Measurements from ENCODE around the gene PRKG2.
"Not testable (repeated sequence)": the region's sequence is repeated elsewhere in the genome, so short reads cannot be mapped to it uniquely, and the experiment has no call there.

Gene PRKG2

DNA sequence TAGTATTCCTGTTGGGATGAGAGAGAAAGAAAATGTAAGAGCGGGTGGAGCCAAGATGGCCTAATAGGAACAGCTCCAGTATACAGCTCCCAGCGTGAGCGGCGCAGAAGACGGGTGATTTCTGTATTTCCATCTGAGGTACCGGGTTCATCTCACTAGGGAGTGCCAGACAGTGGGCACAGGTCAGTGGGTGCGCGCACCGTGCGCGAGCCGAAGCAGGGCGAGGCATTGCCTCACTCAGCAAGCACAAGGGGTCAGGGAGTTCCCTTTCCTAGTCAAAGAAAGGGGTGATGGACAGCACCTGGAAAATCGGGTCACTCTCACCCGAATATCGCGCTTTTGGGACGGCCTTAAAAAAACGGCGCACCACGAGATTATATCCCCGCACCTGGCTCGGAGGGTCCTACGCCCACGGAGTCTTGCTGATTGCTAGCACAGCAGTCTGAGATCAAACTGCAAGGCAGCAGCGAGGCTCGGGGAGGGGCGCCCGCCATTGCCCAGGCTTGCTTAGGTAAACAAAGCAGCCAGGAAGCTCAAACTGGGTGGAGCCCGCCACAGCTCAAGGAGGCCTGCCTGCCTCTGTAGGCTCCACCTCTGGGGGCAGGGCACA lies 61.2 kb downstream of the PRKG2 start:
- DNase-seq, result not testable (repeated sequence)

DNA sequence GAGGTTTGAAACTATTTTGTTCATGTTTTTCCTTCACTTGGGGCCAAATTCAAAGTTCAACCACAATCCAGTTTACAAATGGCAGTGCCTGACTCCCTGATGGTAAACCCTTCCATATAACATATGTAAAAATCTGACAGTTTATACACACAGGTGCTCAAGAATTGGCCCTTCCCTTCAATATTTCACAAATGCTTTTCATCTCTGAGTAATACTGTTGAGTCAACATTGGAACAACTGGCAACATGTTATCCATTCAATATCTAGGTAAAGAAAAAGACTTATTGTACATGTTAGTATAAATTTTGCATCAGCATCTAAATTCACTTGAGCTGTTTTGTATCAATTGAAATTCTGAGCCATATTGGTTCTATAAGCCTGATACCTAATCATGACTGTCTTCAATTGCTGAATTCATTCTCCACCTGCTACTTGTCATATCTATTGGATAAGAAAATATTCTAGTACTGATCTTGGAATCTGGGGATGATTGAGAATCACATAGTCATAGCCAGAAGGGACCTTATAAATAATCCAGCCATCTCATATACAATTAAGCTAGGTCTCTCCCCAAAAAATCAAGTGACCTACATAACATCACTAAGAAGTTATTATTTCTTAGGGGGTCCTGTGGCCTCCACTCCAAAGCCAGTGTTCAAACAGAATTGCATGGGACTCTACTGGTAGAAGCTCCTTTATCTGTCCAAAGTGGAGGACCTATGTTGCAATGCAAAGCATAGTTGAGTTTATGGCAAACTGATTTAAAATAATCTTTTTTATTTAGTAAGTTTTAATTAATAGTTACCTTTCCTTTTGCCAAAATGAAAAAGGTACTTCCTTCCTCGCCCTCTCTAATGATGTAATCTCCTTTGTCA lies 61.9 kb downstream of the PRKG2 start:
- no peak for DNase-seq

DNA sequence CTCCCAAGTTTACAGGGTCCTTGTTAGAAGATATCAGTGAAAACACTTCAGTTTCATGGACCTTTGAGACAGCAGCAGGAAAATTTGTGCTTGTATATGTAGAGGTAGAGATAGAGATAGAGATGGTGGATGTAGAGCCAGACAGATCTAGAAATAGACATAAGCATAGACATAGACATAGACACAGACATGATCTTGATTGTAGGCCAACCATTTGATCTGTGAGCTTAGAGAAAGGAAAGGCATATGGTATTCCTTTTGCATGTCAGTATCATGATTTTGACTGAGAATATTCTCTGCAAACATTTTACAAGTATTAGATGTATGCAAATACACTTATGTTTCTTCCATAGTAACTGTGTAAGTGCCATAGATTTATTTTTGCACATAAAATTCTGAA lies 65.0 kb downstream of the PRKG2 start:
- DNase-seq, result no peak

DNA sequence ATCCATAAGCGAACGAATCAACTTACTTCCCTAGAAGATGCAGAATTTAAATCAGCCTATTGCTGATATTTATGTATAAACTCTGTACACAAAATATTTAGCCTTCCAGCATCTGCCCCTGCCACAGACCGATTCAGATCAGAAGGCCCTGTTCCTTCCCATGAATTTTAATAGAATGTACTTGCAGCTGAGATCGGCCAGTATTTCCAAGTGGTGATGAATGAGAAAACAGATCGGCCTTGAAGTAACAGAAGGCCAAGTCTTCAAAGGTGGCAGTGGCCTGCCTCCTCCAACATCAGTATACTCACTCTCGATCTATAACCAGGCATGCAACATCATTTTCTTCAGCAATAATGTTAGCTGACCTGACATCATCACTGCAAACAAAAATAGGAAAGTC lies 66.4 kb downstream of the PRKG2 start:
- no peak for DNase-seq

DNA sequence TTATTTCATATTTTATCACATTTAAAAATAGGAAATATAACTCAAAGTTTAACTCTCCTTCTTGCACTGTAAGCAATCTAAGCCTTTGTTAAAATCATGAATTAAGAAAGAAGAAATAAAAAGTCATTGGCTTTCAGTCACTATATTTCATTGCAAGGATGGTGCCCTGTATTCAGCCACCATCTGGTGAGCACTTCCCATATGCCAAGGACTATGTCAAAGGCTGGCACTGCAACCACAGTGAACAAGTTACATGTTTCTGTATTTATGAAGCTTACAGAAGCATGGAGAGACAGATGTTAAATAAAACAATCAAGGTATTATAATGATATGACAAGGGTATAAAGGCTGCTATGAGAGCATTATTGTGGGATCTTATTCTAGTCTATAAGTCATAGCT lies 68.6 kb downstream of the PRKG2 start:
- DNase-seq, result no peak

DNA sequence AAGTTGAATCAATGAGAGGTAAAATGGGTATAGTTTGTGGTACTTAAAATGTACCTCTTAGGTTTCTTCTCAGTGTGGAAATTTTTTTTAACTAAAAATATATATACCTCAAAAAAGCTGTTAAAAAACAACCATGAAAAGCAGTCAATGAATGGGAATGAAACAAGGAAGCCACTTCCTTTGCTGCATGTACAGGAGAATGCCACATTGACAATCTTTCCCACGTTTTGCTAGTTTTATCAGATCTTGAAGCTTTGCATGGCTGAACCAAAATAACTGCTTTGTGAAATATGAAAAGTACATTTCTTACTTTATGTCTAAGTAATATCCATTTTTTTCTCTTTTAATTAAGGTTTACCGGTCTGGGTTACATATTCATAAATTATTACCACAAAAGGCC lies 71.8 kb downstream of the PRKG2 start:
- DNase-seq, result no peak

DNA sequence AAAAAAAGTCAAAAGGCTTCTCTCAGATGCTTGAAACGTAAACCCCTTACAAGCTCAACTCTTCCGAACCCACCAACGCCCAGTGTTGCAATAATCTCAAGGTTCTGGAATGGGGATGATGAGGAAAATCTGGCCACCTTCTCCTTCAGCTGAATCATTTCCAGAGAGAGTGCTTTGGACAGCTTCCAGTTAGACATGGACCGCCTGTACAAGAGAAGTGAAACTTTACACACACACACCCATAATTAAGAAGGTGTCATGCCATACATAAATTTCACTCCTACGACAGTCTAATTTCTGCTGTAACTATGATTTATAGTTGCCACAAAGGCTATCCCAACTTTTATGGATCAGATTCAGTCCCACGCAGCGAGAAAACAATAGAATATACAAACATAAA lies 72.3 kb downstream of the PRKG2 start:
- DNase-seq, result no peak

DNA sequence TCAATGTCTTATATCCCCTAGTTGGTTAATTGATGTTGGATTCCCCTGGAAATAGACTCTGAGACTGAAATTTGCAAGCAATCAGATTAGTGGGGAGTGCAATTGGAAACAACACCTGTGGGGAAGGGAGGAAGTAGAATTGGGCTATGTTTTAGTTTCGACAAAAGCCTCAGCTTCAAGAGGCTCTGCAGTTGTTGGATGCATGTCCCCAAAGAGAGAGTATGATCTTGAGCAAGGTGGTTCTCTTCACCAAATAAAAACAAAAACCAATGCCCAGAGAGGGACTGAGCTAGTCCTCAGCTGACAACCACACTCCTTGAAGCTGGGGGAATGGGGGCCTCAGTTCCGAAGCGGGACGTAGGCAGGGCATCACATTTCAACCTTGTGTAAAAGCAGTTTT lies 77.1 kb downstream of the PRKG2 start:
- DNase-seq, result no peak

DNA sequence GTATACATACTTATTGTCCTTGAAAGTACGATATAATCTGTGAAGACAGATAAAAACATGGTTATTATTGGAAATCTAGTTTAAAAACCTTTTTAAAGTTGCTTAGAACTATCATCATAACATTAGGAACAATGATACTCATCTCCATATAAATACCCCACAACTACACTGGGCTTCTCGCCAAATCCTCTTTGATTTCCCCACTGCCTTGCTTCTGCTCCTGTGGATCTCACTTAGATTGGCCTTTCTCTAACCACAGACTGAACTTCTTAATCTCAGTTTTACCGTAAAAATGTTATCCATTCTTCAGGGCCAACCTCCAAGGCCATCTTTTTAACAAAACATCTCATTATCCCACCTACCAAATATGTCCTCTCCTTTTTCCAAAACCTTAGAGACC lies 77.6 kb downstream of the PRKG2 start:
- no peak for DNase-seq

DNA sequence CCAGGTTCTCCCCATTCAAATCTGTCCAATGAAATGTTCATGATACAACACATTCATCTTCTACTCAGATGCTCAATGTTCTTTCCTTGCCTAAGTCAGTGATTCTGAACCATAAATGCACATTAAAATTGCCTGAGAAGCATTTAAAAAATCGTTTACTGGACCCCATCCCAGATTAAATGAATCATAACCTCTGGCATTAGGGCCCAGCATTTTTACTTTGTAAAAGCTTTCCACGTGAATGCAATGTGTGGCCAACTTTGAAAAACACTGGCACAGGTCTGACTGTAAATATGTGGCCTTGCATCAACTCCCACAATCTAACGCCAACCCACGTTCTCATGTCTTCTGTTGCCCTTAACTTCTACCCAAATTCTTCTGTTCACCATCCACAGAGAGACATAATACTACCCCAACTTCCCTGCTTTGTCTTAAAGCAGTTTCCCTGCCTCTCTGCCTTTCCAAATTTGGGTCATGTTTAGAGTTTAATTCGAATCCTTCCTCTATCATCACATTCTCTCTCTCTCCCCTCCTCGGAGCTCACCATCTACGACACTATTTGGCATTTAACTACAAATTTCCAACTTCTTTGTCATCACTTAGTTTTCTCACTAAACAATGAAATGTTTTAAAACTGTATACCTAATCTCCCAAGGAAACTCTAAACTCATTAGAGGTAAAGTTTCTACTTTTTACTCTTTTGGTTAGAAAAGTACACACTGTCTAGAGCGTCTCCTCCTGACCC lies 78.7 kb downstream of the PRKG2 start:
- DNase-seq, result no peak

DNA sequence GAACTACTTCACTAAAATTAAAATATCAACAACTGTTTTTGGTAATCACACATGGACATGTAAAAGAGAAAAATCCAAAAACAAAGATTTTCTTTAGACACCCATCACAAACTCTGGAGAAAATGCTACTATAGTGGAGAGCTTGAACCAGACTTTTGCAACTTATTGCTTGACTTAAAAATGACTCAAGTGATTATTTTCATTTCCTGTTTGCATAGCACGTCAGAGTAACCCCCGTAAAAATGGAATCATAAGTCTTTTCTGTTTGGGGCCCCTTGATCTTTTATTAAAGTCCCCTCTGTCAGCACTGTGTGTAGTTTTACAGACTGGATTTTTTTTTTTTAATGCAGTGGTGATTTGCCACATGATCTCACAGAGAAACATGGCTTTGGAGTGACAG lies 79.5 kb downstream of the PRKG2 start:
- DNase-seq, result no peak

DNA sequence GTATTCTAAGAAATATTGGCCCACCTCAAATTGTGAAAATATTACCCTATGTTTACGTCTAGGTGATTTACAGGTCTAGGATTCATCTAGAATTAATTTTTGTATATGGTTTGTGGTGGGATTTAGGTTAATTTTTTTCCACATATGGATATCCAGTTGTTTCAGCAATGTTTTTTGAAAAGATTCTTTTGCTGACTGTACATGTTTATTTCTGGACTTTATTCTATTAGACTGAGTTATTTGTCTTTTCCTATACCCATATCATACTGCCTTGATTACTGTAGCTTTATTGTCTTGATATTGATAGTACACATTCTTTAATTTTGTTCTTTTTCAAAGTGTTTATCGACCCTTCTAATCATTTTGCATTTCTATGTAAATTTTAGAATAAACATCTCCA lies 83.5 kb downstream of the PRKG2 start:
- DNase-seq, result no peak

DNA sequence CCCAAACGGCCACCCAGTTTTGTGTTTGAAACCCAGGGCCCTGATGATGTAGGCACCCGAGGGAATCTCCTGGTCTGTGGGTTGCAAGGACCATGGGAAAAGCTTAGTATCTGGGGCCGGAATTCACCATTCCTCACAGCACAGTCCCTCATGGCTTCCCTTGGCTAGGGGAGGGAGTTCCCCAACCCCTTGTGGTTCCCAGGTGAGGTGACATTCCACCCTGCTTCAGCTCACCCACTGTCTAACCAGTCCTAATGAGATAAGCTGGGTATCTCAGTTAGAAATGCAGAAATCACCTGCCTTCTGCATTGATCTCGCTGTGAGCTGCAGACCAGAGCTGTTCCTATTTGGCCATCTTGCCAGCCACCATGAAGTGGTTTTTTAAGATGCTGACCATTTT lies 84.0 kb downstream of the PRKG2 start:
- DNase-seq, result no peak

DNA sequence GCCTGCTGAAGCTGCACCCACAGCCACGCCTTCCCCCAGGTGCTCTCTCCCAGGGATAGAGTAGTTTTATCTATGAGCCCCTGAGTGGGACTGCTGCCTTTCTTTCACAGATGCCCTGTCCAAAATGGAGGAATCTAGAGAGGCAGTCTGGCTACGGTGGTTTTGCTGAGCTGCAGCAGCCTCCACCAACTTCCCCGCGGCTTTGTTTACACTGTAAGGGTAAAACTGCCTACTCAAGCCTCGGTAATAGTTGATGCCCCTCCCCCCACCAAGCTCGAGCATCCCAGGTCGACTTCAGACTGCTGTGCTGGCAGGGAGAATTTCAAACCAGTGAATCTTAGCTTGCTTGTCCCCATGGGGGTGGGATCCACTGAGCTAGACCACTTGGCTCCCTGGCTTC lies 84.5 kb downstream of the PRKG2 start:
- no peak for DNase-seq

DNA sequence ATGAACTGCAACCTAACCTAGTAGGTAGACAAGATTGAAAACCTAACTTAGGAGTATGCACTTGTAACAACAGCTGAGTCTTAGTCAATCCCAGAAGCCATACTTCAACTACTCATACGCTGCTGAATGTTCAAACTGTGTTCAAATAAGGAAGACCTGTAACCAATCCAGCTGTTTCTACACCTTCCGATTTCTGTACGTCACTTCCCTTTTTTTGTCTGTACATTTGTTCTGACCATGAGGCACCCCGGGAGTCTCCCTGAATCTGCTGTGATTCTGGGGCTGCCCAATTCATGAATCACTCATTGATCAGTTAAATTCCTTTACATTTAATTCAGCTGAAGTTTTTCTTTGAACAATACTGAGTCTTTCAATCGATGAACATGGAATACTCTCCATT lies 95.0 kb downstream of the PRKG2 start:
- no peak for DNase-seq

DNA sequence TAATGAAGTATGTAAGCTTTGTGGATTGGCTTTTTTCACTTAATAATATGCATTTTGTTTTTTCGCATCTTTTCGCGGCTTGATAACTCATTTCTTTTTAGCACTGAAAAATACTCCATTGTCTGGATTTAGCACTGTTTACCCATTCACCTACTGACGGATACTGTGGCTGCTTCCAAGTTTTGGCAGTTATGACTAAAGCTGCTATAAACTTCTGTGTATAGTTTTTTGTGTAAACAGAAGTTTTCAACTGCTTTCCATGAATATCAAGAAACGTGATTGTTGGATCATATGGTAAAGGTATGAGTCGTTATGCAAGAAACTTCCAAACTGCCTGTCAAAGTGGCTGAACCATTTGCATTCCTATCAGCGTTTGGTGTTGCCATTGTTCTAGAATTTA lies 96.9 kb downstream of the PRKG2 start:
- DNase-seq, result no peak

DNA sequence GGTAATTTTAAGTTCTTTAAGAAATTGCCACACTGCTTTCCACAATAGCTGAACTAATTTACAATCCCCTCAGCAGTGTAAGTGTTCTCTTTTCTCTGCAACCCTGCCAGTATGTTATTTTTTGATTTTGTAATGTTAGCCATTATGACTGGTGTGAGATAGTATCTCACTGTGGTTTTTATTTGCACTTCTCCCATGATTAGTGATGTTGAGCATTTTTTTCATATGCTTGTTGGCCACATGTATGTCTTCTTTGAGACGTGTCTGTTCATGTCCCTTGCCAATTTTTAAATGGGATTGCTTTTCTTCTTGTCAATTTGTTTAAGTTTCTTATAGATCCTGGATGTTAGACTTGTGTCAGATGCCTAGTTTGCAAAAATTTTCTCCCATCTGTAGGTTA lies 98.5 kb downstream of the PRKG2 start:
- no peak for DNase-seq

DNA sequence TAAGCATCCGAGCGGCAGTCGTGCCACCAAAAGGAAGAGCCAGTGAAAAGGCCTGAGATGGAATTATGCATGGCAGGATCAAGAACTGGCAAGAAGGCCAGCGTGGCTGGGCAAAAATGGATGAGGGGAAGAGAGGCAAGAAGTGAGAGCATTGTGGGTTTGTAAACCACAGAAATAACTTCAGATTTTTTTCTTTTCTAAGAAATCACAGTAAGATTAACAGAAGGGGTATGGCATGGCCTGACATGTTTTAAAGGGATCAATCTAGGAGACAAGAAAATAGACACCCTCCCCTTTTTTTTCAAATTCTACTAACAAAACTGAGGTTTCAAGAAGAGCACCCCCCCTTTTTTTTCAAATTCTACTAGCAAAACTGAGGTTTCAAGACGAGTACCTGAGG lies 102.0 kb downstream of the PRKG2 start:
- no peak for DNase-seq

DNA sequence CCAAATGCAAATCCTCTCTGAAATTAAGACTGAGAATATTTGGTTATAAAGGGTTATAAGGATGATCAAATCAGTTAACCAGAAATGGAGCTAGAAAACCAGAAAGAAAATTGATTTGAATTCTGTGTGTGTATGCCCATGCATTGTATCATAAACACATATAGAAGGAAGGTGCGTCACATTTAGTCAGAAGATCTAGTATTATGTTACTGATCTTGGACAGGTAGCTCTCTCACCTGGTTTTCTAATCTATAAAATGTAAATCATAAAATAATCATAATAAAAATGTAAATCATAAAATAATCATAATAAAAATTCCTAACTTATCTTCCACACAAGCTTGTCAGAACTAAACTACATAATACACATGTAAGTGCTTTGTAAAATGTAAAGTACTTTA lies 105.7 kb downstream of the PRKG2 start:
- DNase-seq, result no peak

DNA sequence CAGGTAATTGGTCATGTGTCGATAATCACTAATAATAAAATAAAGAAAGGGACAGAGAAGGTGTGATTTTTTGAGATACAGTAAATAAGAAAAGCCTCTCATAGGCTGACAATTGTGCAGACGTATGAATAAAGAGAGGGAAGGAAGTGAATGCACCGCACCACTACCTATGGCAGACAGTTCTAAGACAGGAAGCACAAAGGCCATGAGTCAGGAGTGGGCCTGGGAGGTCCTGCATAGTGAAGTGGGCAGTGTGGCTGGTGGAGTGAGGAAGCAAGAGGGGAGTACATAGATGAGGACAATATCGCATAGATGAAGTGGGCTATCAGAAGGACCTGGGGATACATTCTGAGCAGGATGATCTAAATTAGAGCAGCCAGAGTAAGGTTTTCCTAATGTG lies 108.9 kb downstream of the PRKG2 start:
- DNase-seq, result no peak

DNA sequence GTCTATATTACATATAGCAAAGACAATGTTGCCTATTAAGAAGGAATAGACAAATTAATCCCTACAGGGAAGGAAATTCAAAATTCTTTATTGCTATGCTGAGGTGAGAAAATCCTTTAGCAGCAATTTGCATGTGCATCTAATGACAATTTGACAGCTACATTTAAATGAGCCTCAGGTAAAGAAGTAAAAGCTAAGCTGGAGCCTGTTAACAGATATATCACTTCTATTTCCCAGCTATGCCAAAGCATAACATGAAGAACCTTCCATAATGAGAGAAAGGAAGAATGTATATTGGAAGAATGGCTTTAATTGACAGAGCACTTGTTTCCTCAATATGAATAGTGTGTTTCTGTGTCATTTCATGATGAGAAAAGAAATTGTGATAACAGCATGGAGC lies 112.9 kb downstream of the PRKG2 start:
- no peak for DNase-seq

DNA sequence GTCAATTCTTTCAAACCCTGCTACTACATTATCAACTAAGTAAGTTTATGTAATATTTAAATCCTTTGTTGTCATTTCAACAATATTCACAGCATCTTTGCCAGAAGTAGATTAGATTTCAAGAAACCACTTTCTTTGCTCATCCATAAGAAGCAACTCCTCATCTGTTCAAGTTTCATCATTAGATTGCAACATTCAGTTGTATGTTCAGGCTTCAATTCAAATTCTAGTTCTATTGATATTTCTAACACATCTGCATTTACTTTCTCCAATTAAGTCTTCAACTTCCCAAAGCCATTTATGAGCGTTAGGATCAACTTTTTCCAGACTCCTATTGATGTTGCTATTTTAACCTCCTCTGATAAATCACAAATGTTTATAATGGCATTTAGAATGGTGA lies 118.5 kb downstream of the PRKG2 start:
- DNase-seq, result no peak

DNA sequence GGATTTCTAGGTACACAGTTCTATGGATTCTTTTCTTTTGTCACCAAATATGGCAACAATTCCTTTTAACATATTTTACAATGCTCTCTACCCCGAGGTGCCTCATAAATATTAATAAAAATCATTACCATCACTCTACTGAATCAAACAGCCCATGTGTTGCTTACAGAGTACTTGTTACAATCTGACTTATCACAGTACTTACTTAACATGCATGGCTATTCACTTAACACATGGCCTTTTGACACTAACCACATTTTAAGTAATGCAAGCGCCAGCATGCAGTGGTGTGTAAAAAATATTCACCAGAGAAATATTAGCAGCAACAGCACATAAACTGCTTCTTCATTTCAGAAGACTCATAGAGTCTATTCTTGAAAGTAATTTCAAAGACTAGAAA lies 119.6 kb downstream of the PRKG2 start:
- no peak for DNase-seq

DNA sequence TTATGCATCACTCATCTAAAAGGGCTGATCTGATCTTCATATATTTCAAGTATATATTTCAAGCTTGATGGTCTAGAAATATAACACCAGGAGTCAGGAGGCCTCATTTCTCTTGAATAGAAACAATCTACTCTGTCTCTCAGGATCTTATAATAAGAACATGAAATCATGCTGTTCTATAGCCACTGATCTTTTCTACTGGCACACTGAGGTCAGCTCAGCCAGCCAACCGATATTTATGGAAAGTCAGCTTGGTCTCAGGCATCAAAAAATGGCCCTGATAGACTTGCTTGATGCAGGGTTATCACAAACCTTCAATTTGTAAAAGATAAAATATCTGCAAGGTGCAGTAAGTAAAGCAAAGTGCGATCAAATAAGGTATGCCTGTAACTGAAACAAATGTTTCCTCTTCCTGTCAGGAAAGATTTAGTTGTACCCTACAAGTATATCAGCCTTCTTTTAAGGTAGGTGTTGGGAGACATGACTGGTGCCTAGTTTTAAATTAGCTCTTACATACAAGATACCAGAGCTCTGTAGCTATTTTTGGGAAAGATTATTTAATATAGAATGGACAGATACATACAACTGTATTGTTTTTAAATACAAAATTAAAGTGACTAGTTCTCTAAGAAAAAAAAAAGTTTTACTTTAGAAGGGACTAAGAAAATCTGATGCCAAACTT lies 121.2 kb downstream of the PRKG2 start:
- DNase-seq, result no peak
